Tibial artery (tissue), 4 donors: ENCODE data around the gene CAPN7.
A peak's percentile ranks its signal among the peaks of the same experiment; 100 is the strongest.

ENCODE experiments used
- DNase-seq, 2 donors: peaks; one replicate each; pipeline ENCODE4 v3.0.0-alpha.2; 2019
- H3K27ac ChIP-seq, 2 donors: fragments of 200-600 bp; sonication (generic) in 1 of 2; 1 replicate in 1 of 2; 2 replicates in 1 of 2; pipeline ENCODE4 v1.5.1; 2018 to 2019; ENCODE audit warnings: mild to moderate bottlenecking in 1 of 2
- H3K27me3 ChIP-seq, 2 donors: fragments of 200-600 bp; sonication (generic) in 1 of 2; one replicate each; pipeline versions ENCODE4 v1.5.1 to v1.6.0; 2016 to 2019
- H3K36me3 ChIP-seq, 3 donors: fragments of 200-600 bp; sonication (generic) in 2 of 3; one replicate each; pipeline ENCODE4 v1.5.1; 2016 to 2019; ENCODE audit warnings: mild to moderate bottlenecking in 2 of 3
- H3K4me1 ChIP-seq, 4 donors: fragments of 200-600 bp; sonication (generic) in 2 of 4; 1 replicate in 3 of 4; 2 replicates in 1 of 4; pipeline ENCODE4 v1.5.1; 2016 to 2019
- H3K4me3 ChIP-seq, 2 donors: fragments of 200-600 bp; sonication (generic) in 1 of 2; 1 replicate in 1 of 2; 2 replicates in 1 of 2; pipeline ENCODE4 v1.5.1; 2018 to 2019; ENCODE audit warnings: mild to moderate bottlenecking in 2 of 2
- H3K9me3 ChIP-seq, 3 donors: fragments of 200-600 bp; sonication (generic) in 1 of 3; one replicate each; pipeline ENCODE4 v1.5.1; 2016 to 2019
- CTCF ChIP-seq, 2 experiments: fragments of 200-600 bp in 1 of 2; fragments of 450-650 bp in 1 of 2; IDR thresholded peaks; one replicate each; pipeline ENCODE4 v1.5.1; 2017 to 2019; ENCODE audit warnings: antibody characterized with exemption in 2 of 2, mild to moderate bottlenecking in 1 of 2, moderate library complexity in 1 of 2
- intact Hi-C: fragments of 100-400 bp; cut with DNase I; formaldehyde crosslinking; loops from one replicate; pipeline ENCODE4 v1.15.0; 2023; ENCODE audit warnings: low total_unique reads

Gene CAPN7

GRCh38 chr3:15271785-15272381 lies 65.8 kb downstream of the CAPN7 start:
- H3K4me1 ChIP-seq: peaks cover 0 to 19% (median 13%) of the 10 kb centered on the region in 4 donors
- no peaks in the 10 kb centered on the region for H3K27me3 ChIP-seq
- no peaks in the 10 kb centered on the region for H3K36me3 ChIP-seq
- TF ChIP-seq CTCF (IDR thresholded peaks at IDR 0.05): no peak
- H3K9me3 ChIP-seq: no peaks in the 10 kb centered on the region
- H3K27ac ChIP-seq: peak overlapping the region; percentile 9 to 17
- H3K4me3 ChIP-seq: no peak overlapping the region
- intact Hi-C loops: no loop called here
- peak in 1 of 2 donors; percentile 80 for DNase-seq

- H3K27ac ChIP-seq: peak overlapping the region; percentile 9 to 17
- DNase-seq: no peak
- intact Hi-C loops: no loop called here
- H3K4me1 ChIP-seq: peaks cover 0 to 19% (median 13%) of the 10 kb centered on the region in 4 donors
- no peaks in the 10 kb centered on the region for H3K27me3 ChIP-seq
- H3K36me3 ChIP-seq: no peaks in the 10 kb centered on the region
- TF ChIP-seq CTCF (IDR thresholded peaks at IDR 0.05): no peak
- H3K4me3 ChIP-seq: no peak overlapping the region
- no peaks in the 10 kb centered on the region for H3K9me3 ChIP-seq
Observed at GRCh38 chr3:15272426-15273196, 66.6 kb downstream of the CAPN7 start.

DNA sequence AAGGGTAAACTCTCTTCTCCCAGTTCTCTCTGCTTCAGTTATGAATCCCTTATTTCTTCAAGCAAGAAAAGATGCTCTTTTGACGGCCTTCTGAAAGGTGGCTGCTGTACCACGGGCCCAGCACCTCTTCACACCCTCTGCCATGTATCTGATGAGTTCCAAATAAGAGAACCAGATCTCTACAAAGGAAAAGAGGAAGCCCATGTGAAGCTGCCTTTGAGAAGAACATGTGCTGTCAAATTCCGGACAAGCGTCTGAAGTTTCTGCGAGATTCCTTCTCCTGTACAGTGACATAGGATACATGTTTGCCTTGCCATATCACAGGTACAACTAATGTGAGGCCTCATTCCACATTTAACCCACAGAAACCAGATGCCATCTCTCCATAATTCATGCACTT lies 67.2 kb downstream of the CAPN7 start:
- H3K4me3 ChIP-seq: no peak overlapping the region
- no peaks in the 10 kb centered on the region for H3K9me3 ChIP-seq
- peaks cover 0 to 17% (median 11%) of the 10 kb centered on the region in 4 donors for H3K4me1 ChIP-seq
- no peak overlapping the region for H3K27ac ChIP-seq
- no peaks in the 10 kb centered on the region for H3K36me3 ChIP-seq
- intact Hi-C loops: no loop called here
- DNase-seq: no peak
- no peaks in the 10 kb centered on the region for H3K27me3 ChIP-seq
- no peak for TF ChIP-seq CTCF (IDR thresholded peaks at IDR 0.05)

GRCh38 chr3:15276028-15276724 lies 70.1 kb downstream of the CAPN7 start:
- intact Hi-C loops: no loop called here
- no peaks in the 10 kb centered on the region for H3K27me3 ChIP-seq
- H3K4me1 ChIP-seq: peaks cover 0 to 4% (median 0%) of the 10 kb centered on the region in 4 donors
- no peak overlapping the region for H3K4me3 ChIP-seq
- no peaks in the 10 kb centered on the region for H3K9me3 ChIP-seq
- H3K27ac ChIP-seq: no peak overlapping the region
- no peak for DNase-seq
- no peaks in the 10 kb centered on the region for H3K36me3 ChIP-seq
- TF ChIP-seq CTCF (IDR thresholded peaks at IDR 0.05): no peak

GRCh38 chr3:15277861-15278500 lies 71.9 kb downstream of the CAPN7 start:
- Histone ChIP-seq H3K4me3 (no peak overlapping the region), H3K4me1 (peaks cover 0 to 10% (median 0%) of the 10 kb centered on the region in 4 donors), H3K9me3 (no peaks in the 10 kb centered on the region), H3K27me3 (no peaks in the 10 kb centered on the region), H3K27ac (no peak overlapping the region), H3K36me3 (no peaks in the 10 kb centered on the region)
- no peak for TF ChIP-seq CTCF (IDR thresholded peaks at IDR 0.05)
- DNase-seq: peak in 1 of 2 donors; percentile 55
- intact Hi-C loops: no loop called here
